Immature natural killer cell (primary cell): ENCODE results near the gene UTS2B. TPM values are rescaled to one million over a fixed set of nuclear protein-coding genes. Genes with fewer than 3 reads are reported as not detected.
A peak's percentile ranks its signal among the peaks of the same experiment; 100 is the strongest.

Experiments used
- DNase-seq, 3 donors: peaks; one replicate each; pipeline ENCODE4 v3.0.0; 2022; ENCODE audit warnings: mixed read lengths in 1 of 3
- H3K27ac Mint-ChIP-seq, 6 donors: one replicate each; pipeline ENCODE4 v1.8.0; 2020; ENCODE audit warnings: mixed read lengths in 6 of 6, mild to moderate bottlenecking in 5 of 6, inconsistent platforms in 4 of 6, moderate library complexity in 3 of 6
- H3K27me3 Mint-ChIP-seq, 3 donors: one replicate each; pipeline ENCODE4 v1.8.0; 2020 to 2021; ENCODE audit warnings: low read depth in 3 of 3, mild to moderate bottlenecking in 3 of 3, mixed read lengths in 3 of 3, moderate library complexity in 3 of 3, inconsistent platforms in 1 of 3
- H3K36me3 Mint-ChIP-seq, 3 donors: one replicate each; pipeline ENCODE4 v1.8.0; 2020; ENCODE audit warnings: mixed read lengths in 3 of 3, inconsistent platforms in 2 of 3, mild to moderate bottlenecking in 2 of 3
- H3K4me1 Mint-ChIP-seq, 2 donors: one replicate each; pipeline ENCODE4 v1.8.0; 2020; ENCODE audit warnings: inconsistent platforms in 2 of 2, mild to moderate bottlenecking in 2 of 2, mixed read lengths in 2 of 2, moderate library complexity in 1 of 2
- H3K4me3 Mint-ChIP-seq, 5 donors: one replicate each; pipeline ENCODE4 v1.8.0; 2020; ENCODE audit warnings: mild to moderate bottlenecking in 5 of 5, mixed read lengths in 5 of 5, inconsistent platforms in 3 of 5, moderate library complexity in 3 of 5
- H3K9me3 Mint-ChIP-seq, 6 donors: one replicate each; pipeline ENCODE4 v1.8.0; 2020; ENCODE audit warnings: mild to moderate bottlenecking in 6 of 6, mixed read lengths in 6 of 6, inconsistent platforms in 4 of 6, moderate library complexity in 3 of 6
- polyA plus RNA-seq, 3 donors: library from polyadenylated mRNA; unstranded; fragments of 300-500 nt; fragmentation: Illumina TruSeq; gene quantifications; one replicate each; pipeline ENCODE4 v1.2.3, GENCODE V29; 2021

UTS2B gene
- polyA plus RNA-seq, result not detected

- H3K36me3 Mint-ChIP-seq, result no peaks in the 10 kb centered on the region
Measured at GRCh38 chr3:191329654-191330529, at the start of gene UTS2B. Gene UTS2B, minus strand, starts transcription at chr3:191330526. Its CDS starts 48,337 bp downstream, at chr3:191282189.

GRCh38 chr3:191380001-191380400 lies 49.7 kb upstream of the UTS2B start:
- Mint-ChIP-seq H3K36me3 (peaks cover 13 to 44% (median 23%) of the 10 kb centered on the region in 3 donors), H3K4me3 (no peak overlapping the region)

More at GRCh38 chr3:191329654-191330529, at the start of gene UTS2B:
- Mint-ChIP-seq H3K4me1 (peaks cover 37 to 65% of the 10 kb centered on the region in 2 donors), H3K9me3 (no peaks in the 10 kb centered on the region), H3K27ac (peak within 1 kb of the TSS; percentile 13 to 89 (median 76)), H3K4me3 (peak within 1 kb of the TSS; percentile 81 to 89 (median 83)), H3K27me3 (peaks cover 0 to 4% (median 0%) of the 10 kb centered on the region in 3 donors)
- DNase-seq, result peak in 1 of 3 donors; percentile 2

GRCh38 chr3:191379446-191379845 lies 49.1 kb upstream of the UTS2B start:
- no peak overlapping the region for H3K4me3 Mint-ChIP-seq
- H3K27ac Mint-ChIP-seq, result no peak overlapping the region
- peaks cover 13 to 43% (median 17%) of the 10 kb centered on the region in 3 donors for H3K36me3 Mint-ChIP-seq
- no peaks in the 10 kb centered on the region for H3K27me3 Mint-ChIP-seq
- no peaks in the 10 kb centered on the region for H3K9me3 Mint-ChIP-seq
- no peak for DNase-seq
- H3K4me1 Mint-ChIP-seq, result peaks cover 8 to 15% of the 10 kb centered on the region in 2 donors

More at GRCh38 chr3:191380001-191380400, 49.7 kb upstream of the UTS2B start:
- H3K27ac Mint-ChIP-seq, result no peak overlapping the region
- H3K27me3 Mint-ChIP-seq, result no peaks in the 10 kb centered on the region
- DNase-seq, result no peak
- H3K4me1 Mint-ChIP-seq, result peaks cover 8 to 15% of the 10 kb centered on the region in 2 donors
- no peaks in the 10 kb centered on the region for H3K9me3 Mint-ChIP-seq

GRCh38 chr3:191378142-191378812 lies 48.0 kb upstream of the UTS2B start:
- no peak for DNase-seq
- Mint-ChIP-seq H3K36me3 (peaks cover 13 to 32% (median 17%) of the 10 kb centered on the region in 3 donors), H3K27me3 (no peaks in the 10 kb centered on the region), H3K27ac (no peak overlapping the region), H3K4me3 (no peak overlapping the region), H3K4me1 (peaks cover 8 to 15% of the 10 kb centered on the region in 2 donors), H3K9me3 (no peaks in the 10 kb centered on the region)

- no peak overlapping the region for H3K4me3 Mint-ChIP-seq
- peaks cover 11 to 24% of the 10 kb centered on the region in 2 donors for H3K4me1 Mint-ChIP-seq
- H3K9me3 Mint-ChIP-seq, result no peaks in the 10 kb centered on the region
- DNase-seq, result no peak
- no peaks in the 10 kb centered on the region for H3K27me3 Mint-ChIP-seq
- peaks cover 5 to 23% (median 13%) of the 10 kb centered on the region in 3 donors for H3K36me3 Mint-ChIP-seq
- no peak overlapping the region for H3K27ac Mint-ChIP-seq
Measured at GRCh38 chr3:191376516-191377141, 46.3 kb upstream of the UTS2B start.

- Mint-ChIP-seq H3K27me3 (no peaks in the 10 kb centered on the region), H3K9me3 (peaks cover 0 to 2% (median 0%) of the 10 kb centered on the region in 6 donors), H3K27ac (no peak overlapping the region), H3K36me3 (peaks cover 0 to 26% (median 6%) of the 10 kb centered on the region in 3 donors), H3K4me1 (peaks cover 14 to 27% of the 10 kb centered on the region in 2 donors), H3K4me3 (no peak overlapping the region)
- no peak for DNase-seq
Measured at GRCh38 chr3:191373327-191373726, 43.0 kb upstream of the UTS2B start.

GRCh38 chr3:191372122-191372521 lies 41.8 kb upstream of the UTS2B start:
- Mint-ChIP-seq H3K4me3 (no peak overlapping the region), H3K27ac (peak overlapping the region in 2 of 6 donors; percentile 9 to 27), H3K9me3 (peaks cover 0 to 2% (median 0%) of the 10 kb centered on the region in 6 donors)

GRCh38 chr3:191369616-191370010 lies 39.3 kb upstream of the UTS2B start:
- peaks cover 6 to 18% of the 10 kb centered on the region in 2 donors for H3K4me1 Mint-ChIP-seq
- no peak overlapping the region for H3K27ac Mint-ChIP-seq
- no peak for DNase-seq
- peaks cover 0 to 2% (median 0%) of the 10 kb centered on the region in 6 donors for H3K9me3 Mint-ChIP-seq
- no peak overlapping the region for H3K4me3 Mint-ChIP-seq
- H3K27me3 Mint-ChIP-seq, result no peaks in the 10 kb centered on the region
- peaks cover 0 to 31% (median 20%) of the 10 kb centered on the region in 3 donors for H3K36me3 Mint-ChIP-seq

More at GRCh38 chr3:191372122-191372521, 41.8 kb upstream of the UTS2B start:
- DNase-seq, result no peak
- Mint-ChIP-seq H3K4me1 (peaks cover 12 to 25% of the 10 kb centered on the region in 2 donors), H3K27me3 (no peaks in the 10 kb centered on the region), H3K36me3 (peaks cover 0 to 29% (median 9%) of the 10 kb centered on the region in 3 donors)

GRCh38 chr3:191368755-191369615 lies 38.7 kb upstream of the UTS2B start:
- Mint-ChIP-seq H3K4me3 (no peak overlapping the region), H3K27ac (peak overlapping the region in 1 of 6 donors; percentile 49), H3K27me3 (no peaks in the 10 kb centered on the region)

GRCh38 chr3:191366675-191367074 lies 36.3 kb upstream of the UTS2B start:
- H3K4me3 Mint-ChIP-seq, result no peak overlapping the region
- peaks cover under 1 to 36% (median 16%) of the 10 kb centered on the region in 3 donors for H3K36me3 Mint-ChIP-seq
- peaks cover 0 to 2% (median 0%) of the 10 kb centered on the region in 6 donors for H3K9me3 Mint-ChIP-seq
- H3K4me1 Mint-ChIP-seq, result peaks cover 3 to 10% of the 10 kb centered on the region in 2 donors
- H3K27ac Mint-ChIP-seq, result no peak overlapping the region
- no peaks in the 10 kb centered on the region for H3K27me3 Mint-ChIP-seq
- no peak for DNase-seq

More at GRCh38 chr3:191368755-191369615, 38.7 kb upstream of the UTS2B start:
- Mint-ChIP-seq H3K4me1 (peaks cover 6 to 18% of the 10 kb centered on the region in 2 donors), H3K9me3 (peaks cover 0 to 2% (median 0%) of the 10 kb centered on the region in 6 donors), H3K36me3 (peaks cover 0 to 31% (median 22%) of the 10 kb centered on the region in 3 donors)
- no peak for DNase-seq

- peaks cover 0 to 3% (median 0%) of the 10 kb centered on the region in 3 donors for H3K27me3 Mint-ChIP-seq
- H3K9me3 Mint-ChIP-seq, result no peaks in the 10 kb centered on the region
- no peak for DNase-seq
- no peak overlapping the region for H3K4me3 Mint-ChIP-seq
- H3K4me1 Mint-ChIP-seq, result peaks cover 0 to 10% of the 10 kb centered on the region in 2 donors
- peaks cover 8 to 45% (median 31%) of the 10 kb centered on the region in 3 donors for H3K36me3 Mint-ChIP-seq
- H3K27ac Mint-ChIP-seq, result no peak overlapping the region
Measured at GRCh38 chr3:191363221-191363620, 32.9 kb upstream of the UTS2B start.

GRCh38 chr3:191362524-191363090 lies 32.3 kb upstream of the UTS2B start:
- no peak overlapping the region for H3K27ac Mint-ChIP-seq
- no peak overlapping the region for H3K4me3 Mint-ChIP-seq
- no peaks in the 10 kb centered on the region for H3K9me3 Mint-ChIP-seq
- H3K36me3 Mint-ChIP-seq, result peaks cover 9 to 47% (median 32%) of the 10 kb centered on the region in 3 donors
- H3K27me3 Mint-ChIP-seq, result peaks cover 0 to 3% (median 0%) of the 10 kb centered on the region in 3 donors
- H3K4me1 Mint-ChIP-seq, result peaks cover 0 to 10% of the 10 kb centered on the region in 2 donors
- no peak for DNase-seq
